ENCODE data around the gene NT5C1A. TPM values are rescaled to one million over a fixed set of nuclear protein-coding genes. Genes with fewer than 3 reads are reported as not detected.

NT5C1A gene
- total RNA-seq, 1 experiment from 2014 or later: not detected

DNA sequence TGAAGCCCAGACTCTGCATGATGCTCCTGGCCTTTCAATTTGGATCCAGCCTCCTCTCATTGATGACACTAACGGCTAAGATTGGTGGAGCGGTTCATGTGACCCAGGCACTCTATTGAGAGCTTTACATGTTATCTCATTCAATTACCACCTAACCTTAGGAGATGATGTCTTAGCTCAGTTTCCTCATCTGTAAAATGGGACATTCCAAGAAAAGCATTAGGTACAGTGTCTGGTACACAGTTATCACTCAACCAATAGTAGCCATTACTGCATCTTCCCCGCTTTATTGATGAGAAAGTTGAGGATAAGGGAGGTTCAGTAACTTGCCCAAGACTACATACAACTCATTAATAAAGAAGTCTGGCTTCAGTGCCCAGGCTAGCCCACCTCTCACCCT, 49.5 kb downstream of the NT5C1A start:
- Histone ChIP-seq H3K56ac (ENCODE audit: insufficient read length, low read depth, low read length) (no peak overlapping the region), H4K20me1 (ENCODE audit: control insufficient read depth, insufficient read depth, insufficient read length) (no peaks in the 10 kb centered on the region), H4K91ac (ENCODE audit: insufficient read length, low read depth, low read length) (no peak overlapping the region), H3K79me1 (ENCODE audit: insufficient read depth, low read depth, low read length, poor library complexity, severe bottlenecking) (no peaks in the 10 kb centered on the region), H3K23ac (ENCODE audit: insufficient read length, low read depth, low read length) (no peak overlapping the region), H2BK5ac (ENCODE audit: insufficient read length, low read length) (no peak overlapping the region), H3T11ph (ENCODE audit: low read length) (no peak overlapping the region), H2BK15ac (ENCODE audit: low read depth, low read length) (no peak overlapping the region), H3K4ac (ENCODE audit: low read depth, low read length) (no peak overlapping the region), H3K4me2 (ENCODE audit: insufficient read depth, insufficient read length, low read length) (no peak overlapping the region), H2AFZ (ENCODE audit: low read length) (no peak overlapping the region), H2BK12ac (ENCODE audit: insufficient read length, low read depth, low read length) (no peak overlapping the region), H4K8ac (replicated peaks; ENCODE audit: insufficient read length, low read depth, low read length) (no peak overlapping the region), H3K9me3 (ENCODE audit: control insufficient read depth, low read depth, low read length) (no peaks in the 10 kb centered on the region), H3K27ac (ENCODE audit: insufficient read length, low read depth, low read length) (no peak overlapping the region), H3K14ac (ENCODE audit: insufficient read depth, low read length) (no peak overlapping the region), H2BK20ac (ENCODE audit: low read depth, low read length, poor library complexity, severe bottlenecking) (no peak overlapping the region), H3K23me2 (ENCODE audit: insufficient read length, low read depth, low read length, poor library complexity, severe bottlenecking) (no peaks in the 10 kb centered on the region), H2AK5ac (ENCODE audit: insufficient read length, low read length) (no peak overlapping the region), H3K27me3 (ENCODE audit: insufficient read depth, low read length) (no peaks in the 10 kb centered on the region), H2BK120ac (ENCODE audit: low read depth, low read length, poor library complexity, severe bottlenecking) (no peak overlapping the region), H4K5ac (ENCODE audit: insufficient read length, low read depth, low read length) (no peak overlapping the region), H3K4me1 (ENCODE audit: insufficient read depth, low read length) (no peaks in the 10 kb centered on the region), H3K9ac (ENCODE audit: extremely low read depth, insufficient read length, low read length) (no peak overlapping the region), H3K18ac (ENCODE audit: insufficient read length, low read depth, low read length) (no peak overlapping the region), H3K79me2 (ENCODE audit: insufficient read depth, low read length) (no peaks in the 10 kb centered on the region)
- Mint-ChIP-seq H3K4me3 (no peak overlapping the region), H3K27ac (no peak overlapping the region), H3K9me3 (no peaks in the 10 kb centered on the region), H3K36me3 (ENCODE audit: insufficient read depth in 1 of 3, low read depth in 3 of 3) (no peaks in the 10 kb centered on the region), H3K4me1 (no peaks in the 10 kb centered on the region), H3K27me3 (ENCODE audit: low read depth) (peaks cover 76% of the 10 kb centered on the region)
- no peak for DNase-seq
- TF ChIP-seq, protein P1, sequence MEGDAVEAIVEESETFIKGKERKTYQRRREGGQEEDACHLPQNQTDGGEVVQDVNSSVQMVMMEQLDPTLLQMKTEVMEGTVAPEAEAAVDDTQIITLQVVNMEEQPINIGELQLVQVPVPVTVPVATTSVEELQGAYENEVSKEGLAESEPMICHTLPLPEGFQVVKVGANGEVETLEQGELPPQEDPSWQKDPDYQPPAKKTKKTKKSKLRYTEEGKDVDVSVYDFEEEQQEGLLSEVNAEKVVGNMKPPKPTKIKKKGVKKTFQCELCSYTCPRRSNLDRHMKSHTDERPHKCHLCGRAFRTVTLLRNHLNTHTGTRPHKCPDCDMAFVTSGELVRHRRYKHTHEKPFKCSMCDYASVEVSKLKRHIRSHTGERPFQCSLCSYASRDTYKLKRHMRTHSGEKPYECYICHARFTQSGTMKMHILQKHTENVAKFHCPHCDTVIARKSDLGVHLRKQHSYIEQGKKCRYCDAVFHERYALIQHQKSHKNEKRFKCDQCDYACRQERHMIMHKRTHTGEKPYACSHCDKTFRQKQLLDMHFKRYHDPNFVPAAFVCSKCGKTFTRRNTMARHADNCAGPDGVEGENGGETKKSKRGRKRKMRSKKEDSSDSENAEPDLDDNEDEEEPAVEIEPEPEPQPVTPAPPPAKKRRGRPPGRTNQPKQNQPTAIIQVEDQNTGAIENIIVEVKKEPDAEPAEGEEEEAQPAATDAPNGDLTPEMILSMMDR (conservative IDR thresholded peaks at IDR 0.05): no peak
- WGBS (ENCODE audit: extremely low coverage, insufficient read length, low lambda C conversion rate): no CpG with 5 or more reads among the region's 3 CpGs
